IMR-90 (cell line): ENCODE results near the gene DYNC1H1. TPM values are rescaled to one million over a fixed set of nuclear protein-coding genes. Genes with fewer than 3 reads are reported as not detected.
"Not testable (repeated sequence)": the region's sequence is repeated elsewhere in the genome, so short reads cannot be mapped to it uniquely, and the experiment has no call there.

ENCODE experiments used
- ATAC-seq: fragments of 200-7000 bp; cut with Tn5 transposase; 2 replicates; pipeline ENCODE4 v1.9.1; 2020; ENCODE audit warnings: low read depth, mild to moderate bottlenecking, moderate library complexity
- BruUV-seq: library from RNA; stranded (reverse); fragments of 400-500 nt; replicated peaks from 2 replicates; lab custom pipeline; 2021; lab: Mats Ljungman, UMichigan
- CTCF ChIA-PET: fragments of 300-600 bp; formaldehyde crosslinking; extraction: SDS; loops from one replicate; lab custom pipeline; 2021; ENCODE audit warnings: antibody characterized with exemption; lab: Yijun Ruan, JAX
- POLR2A ChIA-PET: fragments of 300-600 bp; sonication (Branson Sonifier 250); formaldehyde crosslinking; loops from one replicate; lab custom pipeline; 2022; ENCODE audit warnings: antibody characterized with exemption; ENCODE audit not compliant: unreplicated experiment; lab: Charles Lee
- DNase-seq: peaks from one replicate; pipeline ENCODE4 v3.0.0; 2013
- H2AFZ ChIP-seq: replicated peaks from 2 replicates; pipeline ENCODE3; 2013; ENCODE audit warnings: low read length, mild to moderate bottlenecking; ENCODE audit not compliant: poor library complexity
- H2AK5ac ChIP-seq: 2 replicates; pipeline ENCODE4 v1.6.1; 2013; ENCODE audit warnings: low read depth, low read length, inconsistent platforms
- H2AK9ac ChIP-seq: replicated peaks from 2 replicates; pipeline ENCODE3; 2013; ENCODE audit warnings: mild to moderate bottlenecking, low read depth, low read length, moderate library complexity; ENCODE audit not compliant: poor library complexity
- H2BK120ac ChIP-seq: 2 replicates; pipeline ENCODE4 v1.6.1; 2013; ENCODE audit warnings: low read depth, low read length, inconsistent platforms
- H2BK15ac ChIP-seq: 3 replicates; pipeline ENCODE4 v1.6.1; 2013; ENCODE audit warnings: low read depth, low read length, inconsistent platforms
- H2BK20ac ChIP-seq: 2 replicates; pipeline ENCODE4 v1.6.1; 2013; ENCODE audit warnings: low read depth, mild to moderate bottlenecking, inconsistent platforms, low read length, moderate library complexity
- H2BK5ac ChIP-seq: 2 replicates; pipeline ENCODE4 v1.6.1; 2013; ENCODE audit warnings: mild to moderate bottlenecking, low read depth, low read length, inconsistent platforms; ENCODE audit not compliant: poor library complexity, severe bottlenecking
- H3K14ac ChIP-seq: replicated peaks from 2 replicates; pipeline ENCODE4 v1.6.1; 2013; ENCODE audit warnings: low read depth, low read length, inconsistent platforms
- H3K18ac ChIP-seq: 2 replicates; pipeline ENCODE4 v1.6.1; 2013; ENCODE audit warnings: low read depth, low read length, control low read depth
- H3K23ac ChIP-seq: 2 replicates; pipeline ENCODE4 v1.6.1; 2013; ENCODE audit warnings: low read depth, low read length, inconsistent platforms
- H3K27ac ChIP-seq: 2 replicates; pipeline ENCODE4 v1.5.1; 2013; ENCODE audit warnings: mild to moderate bottlenecking, control low read depth, low read length; ENCODE audit not compliant: insufficient read depth
- H3K27me3 ChIP-seq: 2 replicates; pipeline ENCODE4 v1.6.1; 2013; ENCODE audit warnings: low read length; ENCODE audit not compliant: control insufficient read depth, insufficient read depth
- H3K36me3 ChIP-seq: 2 replicates; pipeline ENCODE4 v1.6.1; 2013; ENCODE audit warnings: low read length, mixed read lengths; ENCODE audit not compliant: control insufficient read depth, insufficient read depth
- H3K4ac ChIP-seq: 2 replicates; pipeline ENCODE4 v1.6.1; 2013; ENCODE audit warnings: low read depth, low read length, inconsistent platforms
- H3K4me1 ChIP-seq: 2 replicates; pipeline ENCODE4 v1.6.1; 2013; ENCODE audit warnings: low read length, mixed read lengths; ENCODE audit not compliant: control insufficient read depth, insufficient read depth
- H3K4me2 ChIP-seq: 2 replicates; pipeline ENCODE4 v1.6.1; 2013; ENCODE audit warnings: low read depth, mild to moderate bottlenecking, control low read depth, low read length, moderate library complexity
- H3K4me3 ChIP-seq: 2 replicates; pipeline ENCODE4 v1.5.1; 2013; ENCODE audit warnings: low read depth, mild to moderate bottlenecking, control low read depth, low read length, moderate library complexity; ENCODE audit not compliant: insufficient read depth
- H3K56ac ChIP-seq: 2 replicates; pipeline ENCODE4 v1.6.1; 2013; ENCODE audit warnings: low read length, inconsistent platforms; ENCODE audit not compliant: insufficient read depth; ENCODE audit errors: extremely low read depth
- H3K79me1 ChIP-seq, 2 experiments: 2 replicates each; pipeline ENCODE4 v1.6.1; 2013; ENCODE audit warnings: low read length in 2 of 2, inconsistent platforms in 1 of 2, low read depth in 1 of 2
- H3K9ac ChIP-seq: 2 replicates; pipeline ENCODE4 v1.6.1; 2013; ENCODE audit warnings: low read depth, low read length, control low read depth
- H3K9me1 ChIP-seq: 2 replicates; pipeline ENCODE4 v1.6.1; 2013; ENCODE audit warnings: low read length, inconsistent platforms; ENCODE audit not compliant: insufficient read depth
- H3K9me3 ChIP-seq: 2 replicates; pipeline ENCODE4 v1.6.1; 2013; ENCODE audit warnings: low read length; ENCODE audit not compliant: control insufficient read depth, insufficient read depth
- H4K20me1 ChIP-seq: 2 replicates; pipeline ENCODE4 v1.6.1; 2013; ENCODE audit warnings: low read length, inconsistent platforms; ENCODE audit not compliant: insufficient read depth
- H4K5ac ChIP-seq: 2 replicates; pipeline ENCODE4 v1.6.1; 2013; ENCODE audit warnings: mild to moderate bottlenecking, low read depth, low read length, control low read depth
- H4K8ac ChIP-seq, 2 experiments: 2 replicates each; pipeline ENCODE4 v1.6.1; 2013; ENCODE audit warnings: low read depth in 2 of 2, low read length in 2 of 2, control low read depth in 1 of 2, inconsistent platforms in 1 of 2
- H4K91ac ChIP-seq: 2 replicates; pipeline ENCODE4 v1.6.1; 2013; ENCODE audit warnings: low read depth, low read length, inconsistent platforms; ENCODE audit not compliant: insufficient read depth
- WGBS, 2 experiments: methylation state at CpG; one replicate each; pipeline versions ENCODE4 v1.1.5 to v1.1.7; 2013; ENCODE audit warnings: missing lambda C conversion rate in 2 of 2; ENCODE audit not compliant: insufficient read length in 1 of 2; ENCODE audit errors: extremely low coverage in 2 of 2; 5-methylcytosine and 5-hydroxymethylcytosine counted together
- dilution Hi-C: fragments of 300-500 bp; cut with HindIII; formaldehyde crosslinking; loops from one replicate; pipeline ENCODE4 v1.14.3; 2018; ENCODE audit warnings: low sequenced_read_pairs; ENCODE audit not compliant: unreplicated experiment
- in situ Hi-C: fragments of 300-500 bp; cut with MboI; formaldehyde crosslinking; loops from 3 replicates; pipeline ENCODE4 v1.14.3; 2019; ENCODE audit warnings: low sequenced_read_pairs, inconsistent platforms, mixed read lengths
- intact Hi-C: fragments of 100-400 bp; cut with micrococcal nuclease; formaldehyde crosslinking; loops from 2 replicates; pipeline ENCODE4 v1.10.0; 2022
- polyA plus RNA-seq, 3 experiments: library from polyadenylated mRNA; depleted of rRNA; stranded (reverse); fragments of >200 nt; gene quantifications; 2 replicates each; pipeline ENCODE4 v1.2.3, GENCODE V29; 2012; ENCODE audit warnings: low replicate concordance in 1 of 3
- total RNA-seq: library from RNA; depleted of rRNA; stranded (reverse); fragments of >200 nt; gene quantifications from 2 replicates; pipeline ENCODE4 v1.2.3, GENCODE V29; 2012

DYNC1H1 gene
- total and polyA plus RNA-seq, 2 of the 4 experiments (the other 2 are of a cell fraction): 240 to 670 TPM

GRCh38 chr14:102064590-102064989, 100.2 kb downstream of the DYNC1H1 start:
- H3K9me3 ChIP-seq, H3K4me3 ChIP-seq, H2BK120ac ChIP-seq, H4K5ac ChIP-seq, H4K20me1 ChIP-seq, H4K8ac ChIP-seq, ATAC-seq, H3K18ac ChIP-seq, H3K27ac ChIP-seq, H2AFZ ChIP-seq, H2BK15ac ChIP-seq, H4K91ac ChIP-seq, H3K9ac ChIP-seq, H3K23ac ChIP-seq, BruUV-seq, H3K9me1 ChIP-seq, H2AK5ac ChIP-seq, H3K4me2 ChIP-seq, dilution Hi-C loops, H2BK20ac ChIP-seq, H2BK5ac ChIP-seq, H2AK9ac ChIP-seq, H3K56ac ChIP-seq, CTCF ChIA-PET, H3K36me3 ChIP-seq, H3K4me1 ChIP-seq, POLR2A ChIA-PET, H3K4ac ChIP-seq, H3K79me1 ChIP-seq, H3K27me3 ChIP-seq, intact Hi-C loops, in situ Hi-C loops, H3K14ac ChIP-seq, DNase-seq: not testable (repeated sequence)
- no CpG with 5 or more reads among the region's 8 CpGs for WGBS, 2 experiments
